HUES48 (cell line): ENCODE measurements around the gene TEX19.
A peak's percentile ranks its signal among the peaks of the same experiment; 100 is the strongest.
"Not testable (repeated sequence)": the region's sequence is repeated elsewhere in the genome, so short reads cannot be mapped to it uniquely, and the experiment has no call there.

ENCODE experiments used
- H3K27ac ChIP-seq: one replicate; pipeline ENCODE4 v1.7.0; 2013; ENCODE audit warnings: low read depth, low read length, inconsistent platforms
- H3K27me3 ChIP-seq: 2 replicates; pipeline ENCODE4 v1.6.1; 2013; ENCODE audit warnings: mild to moderate bottlenecking, low read length; ENCODE audit not compliant: control insufficient read depth, insufficient read depth
- H3K36me3 ChIP-seq: 2 replicates; pipeline ENCODE4 v1.6.1; 2013; ENCODE audit warnings: low read length; ENCODE audit not compliant: control insufficient read depth, insufficient read depth
- H3K4me1 ChIP-seq: 2 replicates; pipeline ENCODE4 v1.6.1; 2013; ENCODE audit warnings: mild to moderate bottlenecking, low read length; ENCODE audit not compliant: control insufficient read depth, insufficient read depth
- H3K4me3 ChIP-seq: 2 replicates; pipeline ENCODE4 v1.5.1; 2013; ENCODE audit warnings: mild to moderate bottlenecking, low read depth, low read length
- H3K9ac ChIP-seq: 2 replicates; pipeline ENCODE4 v1.6.1; 2013; ENCODE audit warnings: mild to moderate bottlenecking, low read depth, low read length, moderate library complexity
- H3K9me3 ChIP-seq: 2 replicates; pipeline ENCODE4 v1.6.1; 2013; ENCODE audit warnings: low read length; ENCODE audit not compliant: control insufficient read depth, insufficient read depth

Gene TEX19

DNA sequence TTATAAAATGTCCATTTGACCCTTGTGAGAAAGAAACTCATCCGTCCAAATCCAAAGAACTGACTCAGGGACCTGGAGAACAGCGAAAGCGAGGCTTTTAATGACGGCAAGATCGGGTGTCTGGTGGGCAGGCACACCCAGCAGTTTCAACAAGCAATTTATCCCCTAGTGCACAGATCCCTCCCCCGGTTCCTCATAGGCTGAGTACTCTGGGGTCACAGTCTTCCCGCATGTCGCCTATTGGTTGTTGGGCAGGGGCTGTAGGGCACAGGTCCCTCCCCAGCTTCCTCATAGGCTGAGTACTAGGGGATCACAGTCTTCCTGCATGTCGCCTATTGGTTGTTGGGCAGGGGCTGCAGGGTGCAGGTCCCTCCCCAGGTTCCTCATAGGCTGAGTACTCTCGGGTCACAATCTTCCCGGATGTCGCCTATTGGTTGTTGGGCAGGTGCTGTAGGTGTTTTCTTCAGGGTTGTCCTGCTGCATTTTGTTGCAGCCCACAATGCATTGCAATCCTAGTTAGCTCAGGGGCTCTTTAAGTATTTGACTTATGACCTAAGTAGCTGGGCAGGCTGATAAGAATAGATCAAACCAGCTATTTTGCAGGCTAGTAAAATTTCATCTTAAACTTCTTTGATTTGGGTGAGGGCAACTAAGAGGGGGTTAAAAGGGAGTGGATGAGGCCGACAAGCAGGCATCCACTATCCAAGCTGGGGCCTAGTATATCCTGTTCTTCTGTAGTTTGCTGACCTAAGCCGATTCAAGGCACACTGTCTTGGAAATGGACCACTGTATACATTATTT is 8.9 kb downstream of the TEX19 start:
- H3K27ac ChIP-seq, result no peak overlapping the region
- no peaks in the 10 kb centered on the region for H3K36me3 ChIP-seq
- no peak overlapping the region for H3K4me3 ChIP-seq
- no peaks in the 10 kb centered on the region for H3K4me1 ChIP-seq
- no peak overlapping the region for H3K9ac ChIP-seq
- H3K27me3 ChIP-seq, result peaks cover 34% of the 10 kb centered on the region
- H3K9me3 ChIP-seq, result no peaks in the 10 kb centered on the region

- Histone ChIP-seq H3K9ac (no peak overlapping the region), H3K9me3 (no peaks in the 10 kb centered on the region), H3K4me1 (no peaks in the 10 kb centered on the region), H3K27me3 (peaks cover 46% of the 10 kb centered on the region), H3K36me3 (no peaks in the 10 kb centered on the region), H3K4me3 (no peak overlapping the region), H3K27ac (no peak overlapping the region)
Measured at GRCh38 chr17:82369211-82369610, 10.2 kb downstream of the TEX19 start.

DNA sequence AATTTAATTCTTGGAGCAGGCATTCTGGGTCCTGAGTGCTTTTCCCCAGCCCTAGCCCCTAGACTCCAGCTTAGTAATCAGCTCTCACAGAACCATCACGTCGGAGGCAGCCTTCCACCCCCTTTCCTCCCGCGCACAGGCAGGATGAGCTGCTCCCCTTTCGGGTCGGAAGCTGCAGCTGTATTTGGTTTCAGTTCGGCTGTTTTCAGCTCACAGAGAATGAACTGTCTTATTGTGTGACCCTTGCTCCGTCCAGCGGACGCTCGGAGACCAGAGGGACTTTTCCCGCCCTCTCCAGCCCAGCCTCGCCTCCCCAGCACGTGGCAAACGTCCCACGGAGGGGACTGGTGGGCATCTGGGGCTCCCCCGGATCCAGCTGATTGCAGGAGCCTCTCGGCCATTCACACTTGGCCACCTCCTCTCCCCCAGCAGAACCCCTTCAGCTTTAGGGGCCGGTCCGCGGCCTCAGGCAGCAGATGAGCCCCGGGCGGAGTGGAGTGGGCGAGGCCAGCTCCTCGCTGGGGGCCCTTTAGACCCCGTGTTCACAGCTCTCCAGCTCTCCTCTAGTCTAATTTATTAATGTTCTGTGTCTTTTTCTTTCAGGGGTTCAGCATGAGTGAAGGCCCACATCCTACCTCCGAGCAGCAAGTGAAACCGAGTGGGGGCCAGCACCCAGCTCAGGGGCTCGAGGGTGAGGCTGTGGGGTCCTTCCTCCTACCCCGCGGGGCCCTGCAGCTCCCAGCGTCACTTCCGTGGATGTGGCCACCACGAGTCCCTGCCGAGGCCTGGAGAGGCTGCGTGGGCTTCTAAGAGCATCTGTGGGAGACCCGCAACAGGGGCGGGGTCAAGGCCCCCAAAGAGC is 11.7 kb downstream of the TEX19 start:
- H3K9ac ChIP-seq, result no peak overlapping the region
- H3K27ac ChIP-seq, result no peak overlapping the region
- H3K36me3 ChIP-seq, result no peaks in the 10 kb centered on the region
- no peaks in the 10 kb centered on the region for H3K4me1 ChIP-seq
- no peak overlapping the region for H3K4me3 ChIP-seq
- peaks cover 60% of the 10 kb centered on the region for H3K27me3 ChIP-seq
- no peaks in the 10 kb centered on the region for H3K9me3 ChIP-seq

- H3K36me3 ChIP-seq, result no peaks in the 10 kb centered on the region
- H3K4me1 ChIP-seq, result no peaks in the 10 kb centered on the region
- peak within 1 kb of the TSS; percentile 52; the same call in 1 of the 2 replicates for H3K4me3 ChIP-seq
- no peak within 1 kb of the TSS for H3K27ac ChIP-seq
- H3K9me3 ChIP-seq, result no peaks in the 10 kb centered on the region
- no peak within 1 kb of the TSS for H3K9ac ChIP-seq
- peaks cover 64% of the 10 kb centered on the region for H3K27me3 ChIP-seq
Measured at GRCh38 chr17:82371333-82372248, 12.5 kb downstream of the TEX19 start, which contains the start of gene UTS2R. UTS2R (plus strand) TSS chr17:82371765; CDS start chr17:82374325, 2,560 bp downstream.

GRCh38 chr17:82372249-82373071 is 13.4 kb downstream of the TEX19 start:
- Histone ChIP-seq H3K4me1 (no peaks in the 10 kb centered on the region), H3K36me3 (no peaks in the 10 kb centered on the region), H3K9me3 (no peaks in the 10 kb centered on the region), H3K27me3 (peaks cover 64% of the 10 kb centered on the region), H3K4me3 (peak overlapping the region; percentile 52; the same call in 1 of the 2 replicates), H3K27ac (no peak overlapping the region), H3K9ac (no peak overlapping the region)

DNA sequence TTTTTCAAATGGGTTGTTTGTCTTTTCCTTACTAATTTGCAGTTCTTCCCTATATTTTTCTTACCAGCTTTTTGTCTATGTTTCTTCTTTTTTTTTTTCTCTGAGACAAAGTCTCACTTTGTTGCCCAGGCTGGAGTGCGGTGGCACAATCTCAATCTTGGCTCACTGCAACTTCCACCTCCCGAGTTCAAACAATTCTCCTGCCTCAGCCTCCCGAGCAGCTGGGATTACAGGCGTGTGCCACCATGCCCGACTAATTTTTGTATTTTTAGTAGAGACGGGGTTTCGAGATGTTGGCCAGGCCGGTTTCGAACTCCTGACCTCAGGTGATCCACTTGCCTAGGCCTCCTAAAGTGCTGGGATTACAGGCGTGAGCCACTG is 14.0 kb downstream of the TEX19 start:
- not testable (repeated sequence) for H3K4me3 ChIP-seq, H3K9ac ChIP-seq, H3K36me3 ChIP-seq, H3K27ac ChIP-seq, H3K9me3 ChIP-seq, H3K4me1 ChIP-seq
- peaks cover 64% of the 10 kb centered on the region for H3K27me3 ChIP-seq

- no peaks in the 10 kb centered on the region for H3K4me1 ChIP-seq
- no peak overlapping the region for H3K9ac ChIP-seq
- H3K9me3 ChIP-seq, result no peaks in the 10 kb centered on the region
- peaks cover 64% of the 10 kb centered on the region for H3K27me3 ChIP-seq
- no peak overlapping the region for H3K4me3 ChIP-seq
- H3K36me3 ChIP-seq, result no peaks in the 10 kb centered on the region
- H3K27ac ChIP-seq, result no peak overlapping the region
Measured at GRCh38 chr17:82373731-82374625, 14.9 kb downstream of the TEX19 start.

- no peaks in the 10 kb centered on the region for H3K36me3 ChIP-seq
- H3K4me1 ChIP-seq, result no peaks in the 10 kb centered on the region
- no peak overlapping the region for H3K4me3 ChIP-seq
- no peak overlapping the region for H3K27ac ChIP-seq
- no peaks in the 10 kb centered on the region for H3K9me3 ChIP-seq
- H3K27me3 ChIP-seq, result peaks cover 59% of the 10 kb centered on the region
- H3K9ac ChIP-seq, result no peak overlapping the region
Measured at GRCh38 chr17:82374626-82375331, 15.7 kb downstream of the TEX19 start.

- Histone ChIP-seq H3K4me3 (no peak overlapping the region), H3K9ac (no peak overlapping the region), H3K27ac (no peak overlapping the region), H3K27me3 (peaks cover 53% of the 10 kb centered on the region), H3K36me3 (no peaks in the 10 kb centered on the region), H3K9me3 (no peaks in the 10 kb centered on the region), H3K4me1 (no peaks in the 10 kb centered on the region)
Measured at GRCh38 chr17:82375359-82376041, 16.5 kb downstream of the TEX19 start.
